Measurements from ENCODE around the gene NFIA.

NFIA gene

DNA sequence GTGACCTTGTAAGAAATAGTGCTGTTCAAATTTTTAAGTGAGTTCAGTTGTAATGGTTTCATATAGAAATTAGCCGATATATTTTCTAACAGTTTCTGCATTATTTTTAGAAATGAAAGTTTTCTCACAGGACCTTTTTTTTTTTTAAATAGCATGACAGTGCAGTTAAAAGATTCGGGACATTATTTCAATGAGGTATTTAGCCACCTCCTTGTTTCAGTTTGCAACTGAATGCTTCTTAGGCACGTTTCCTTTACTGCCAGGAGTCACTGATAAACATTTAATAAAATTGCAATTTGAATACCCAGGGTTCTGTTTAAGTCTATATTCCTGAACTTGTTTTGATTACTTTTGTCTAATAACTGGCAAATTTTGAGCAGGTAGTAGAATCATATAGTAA is 337.9 kb downstream of the NFIA start:
- DNase-seq (ENCODE audit: low read depth in 4 of 4, low spot score in 1 of 4), result no peak

GRCh38 chr1:61420909-61421835 is 338.8 kb downstream of the NFIA start:
- no peak for DNase-seq (ENCODE audit: low read depth in 4 of 4, low spot score in 1 of 4)

DNA sequence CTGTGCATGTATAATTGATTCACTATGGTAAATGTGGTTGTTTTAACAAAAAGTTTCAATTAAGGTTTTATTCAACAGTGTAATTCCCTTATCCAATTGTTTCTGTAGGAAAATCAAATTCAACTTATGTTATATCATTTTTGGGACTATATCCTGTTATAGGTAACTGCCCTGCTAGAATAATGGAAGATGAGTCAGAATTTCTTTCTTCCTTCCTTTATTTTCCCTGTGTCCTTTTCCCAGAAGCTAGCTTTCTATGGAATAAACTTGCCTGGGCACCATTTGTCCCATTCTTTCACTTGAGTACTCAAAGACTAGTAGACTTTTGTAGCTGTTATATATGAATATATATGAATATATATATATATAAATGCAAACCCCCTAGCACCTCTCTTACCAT is 341.3 kb downstream of the NFIA start:
- DNase-seq (ENCODE audit: low read depth in 4 of 4, low spot score in 1 of 4), result no peak

GRCh38 chr1:61424382-61424781 is 342.0 kb downstream of the NFIA start:
- no peak for DNase-seq (ENCODE audit: low read depth in 4 of 4, low spot score in 1 of 4)

DNA sequence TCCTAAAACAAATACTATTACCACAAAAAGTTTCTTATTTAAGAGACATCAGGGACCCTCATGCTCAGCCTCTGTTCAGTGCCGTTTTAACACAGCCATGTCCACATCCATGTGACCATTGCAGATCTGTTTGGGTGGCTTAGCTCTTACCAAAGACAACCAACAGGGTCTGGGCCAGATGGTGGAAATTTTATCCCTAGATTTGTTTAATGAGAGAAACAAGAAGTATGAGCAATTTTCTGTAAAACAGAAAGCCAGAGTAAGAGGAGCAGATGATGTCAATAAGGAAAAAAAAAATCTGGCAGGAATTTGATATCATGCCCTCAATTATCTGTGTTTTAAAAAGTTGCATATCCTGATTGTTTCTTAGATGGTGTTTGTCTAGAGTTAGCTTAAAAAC is 342.7 kb downstream of the NFIA start:
- DNase-seq (ENCODE audit: low read depth in 4 of 4, low spot score in 1 of 4), result no peak

- no peak for DNase-seq (ENCODE audit: low read depth in 4 of 4, low spot score in 1 of 4)
Measured at GRCh38 chr1:61426254-61426653, 343.9 kb downstream of the NFIA start.

DNA sequence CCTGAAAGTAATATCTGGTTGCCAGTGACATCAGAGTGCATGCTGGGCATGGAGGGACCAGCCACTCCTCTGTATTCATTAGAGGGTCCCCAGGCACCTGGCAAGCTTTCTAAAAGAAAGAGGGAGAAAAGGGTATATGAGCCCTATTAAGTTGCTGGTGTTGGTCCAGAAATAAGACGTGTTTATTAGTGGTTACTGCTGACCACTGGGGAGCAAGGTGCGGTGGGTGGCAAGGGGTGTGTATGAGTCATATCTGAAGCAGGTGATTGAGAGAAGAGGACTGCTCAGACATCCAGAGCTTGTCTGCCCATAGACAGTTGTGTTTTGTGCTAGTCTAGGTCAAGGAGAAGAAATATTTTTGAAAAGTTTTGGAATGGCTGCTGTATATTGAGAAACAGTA is 344.5 kb downstream of the NFIA start:
- no peak for DNase-seq (ENCODE audit: low read depth in 4 of 4, low spot score in 1 of 4)

- no peak for DNase-seq (ENCODE audit: low read depth in 4 of 4, low spot score in 1 of 4)
Measured at GRCh38 chr1:61427510-61427909, 345.1 kb downstream of the NFIA start.

DNA sequence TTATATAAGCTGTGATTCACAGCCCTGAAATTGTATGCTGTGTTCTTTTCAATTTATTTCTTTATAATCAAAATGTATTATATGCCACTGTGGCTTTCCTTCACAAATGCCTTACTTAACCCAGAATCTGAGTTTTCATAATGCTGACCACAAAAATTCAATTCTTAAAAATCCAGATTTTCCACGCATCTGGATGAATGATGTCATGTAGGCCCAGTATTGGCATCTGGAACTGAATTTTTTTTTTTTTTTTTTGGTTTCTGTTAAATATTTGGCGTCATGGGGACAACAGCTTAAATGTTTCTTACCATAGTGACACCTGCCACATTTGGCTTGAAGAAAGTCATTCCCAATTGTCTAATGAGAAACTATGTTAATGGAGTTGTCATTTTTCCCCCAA is 345.8 kb downstream of the NFIA start:
- DNase-seq (ENCODE audit: low read depth in 4 of 4, low spot score in 1 of 4), result no peak

- no peak for DNase-seq (ENCODE audit: low read depth in 4 of 4, low spot score in 1 of 4)
Measured at GRCh38 chr1:61432616-61433388, 350.4 kb downstream of the NFIA start.

- no peak for DNase-seq (ENCODE audit: low read depth in 4 of 4, low spot score in 1 of 4)
Measured at GRCh38 chr1:61433646-61434045, 351.3 kb downstream of the NFIA start.

- no peak for DNase-seq (ENCODE audit: low read depth in 4 of 4, low spot score in 1 of 4)
Measured at GRCh38 chr1:61434276-61434675, 351.9 kb downstream of the NFIA start.

- no peak for DNase-seq (ENCODE audit: low read depth in 4 of 4, low spot score in 1 of 4)
Measured at GRCh38 chr1:61435226-61435625, 352.9 kb downstream of the NFIA start.

GRCh38 chr1:61436016-61436415 is 353.7 kb downstream of the NFIA start:
- DNase-seq (ENCODE audit: low read depth in 4 of 4, low spot score in 1 of 4), result no peak

DNA sequence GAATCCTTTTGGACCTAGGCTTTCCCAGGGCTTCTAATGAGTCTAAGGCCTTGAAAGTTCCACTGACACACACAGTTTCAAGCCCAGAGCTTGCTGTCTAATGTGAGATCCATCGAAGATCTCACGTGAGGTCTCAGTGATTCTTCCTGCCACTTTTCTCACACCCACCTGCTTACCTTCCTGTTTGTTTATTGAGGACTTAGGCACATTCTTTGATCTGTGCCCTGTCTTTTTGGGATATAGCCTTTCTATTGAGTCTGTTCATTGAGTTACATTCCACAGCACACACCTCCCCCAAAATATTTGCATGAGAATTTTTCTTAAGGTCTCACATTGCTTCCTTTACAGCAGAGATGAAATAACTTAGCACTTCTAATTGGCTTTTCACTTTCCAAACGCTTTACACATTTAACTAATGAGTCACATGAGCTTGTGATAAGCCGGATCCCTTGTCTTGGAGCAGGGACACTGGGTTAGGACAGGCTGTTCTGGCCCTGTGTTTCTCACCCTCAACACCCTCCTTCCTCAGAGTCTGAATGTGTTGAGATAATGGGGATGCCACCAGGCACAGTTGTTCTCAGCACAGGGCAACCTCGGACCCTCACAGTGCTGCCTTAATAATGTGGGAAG is 354.2 kb downstream of the NFIA start:
- DNase-seq (ENCODE audit: low read depth in 4 of 4, low spot score in 1 of 4), result no peak

DNA sequence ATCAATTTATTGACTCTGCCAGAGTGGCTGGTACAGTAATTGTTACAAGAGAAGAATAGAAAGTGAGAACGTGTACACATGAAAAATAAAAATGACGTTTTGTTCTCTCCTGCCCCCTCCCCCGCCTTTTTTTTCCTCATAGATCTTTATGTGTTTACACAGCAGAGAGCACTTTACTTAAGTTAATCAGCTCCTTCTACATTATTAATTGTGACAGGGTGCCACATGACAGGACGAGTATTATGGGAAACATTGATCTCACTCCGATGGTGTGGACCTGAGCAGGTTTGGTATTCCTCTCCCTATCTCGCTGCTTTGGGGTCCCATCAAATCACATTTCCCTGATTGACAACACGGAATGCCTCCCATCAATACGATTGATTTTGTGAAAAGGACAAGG is 356.9 kb downstream of the NFIA start:
- DNase-seq (ENCODE audit: low read depth in 4 of 4, low spot score in 1 of 4), result no peak

- DNase-seq (ENCODE audit: low read depth in 4 of 4, low spot score in 1 of 4), result no peak
Measured at GRCh38 chr1:61441723-61442262, 359.4 kb downstream of the NFIA start.

- DNase-seq (ENCODE audit: low read depth in 4 of 4, low spot score in 1 of 4), result no peak
Measured at GRCh38 chr1:61442544-61442943, 360.2 kb downstream of the NFIA start.

DNA sequence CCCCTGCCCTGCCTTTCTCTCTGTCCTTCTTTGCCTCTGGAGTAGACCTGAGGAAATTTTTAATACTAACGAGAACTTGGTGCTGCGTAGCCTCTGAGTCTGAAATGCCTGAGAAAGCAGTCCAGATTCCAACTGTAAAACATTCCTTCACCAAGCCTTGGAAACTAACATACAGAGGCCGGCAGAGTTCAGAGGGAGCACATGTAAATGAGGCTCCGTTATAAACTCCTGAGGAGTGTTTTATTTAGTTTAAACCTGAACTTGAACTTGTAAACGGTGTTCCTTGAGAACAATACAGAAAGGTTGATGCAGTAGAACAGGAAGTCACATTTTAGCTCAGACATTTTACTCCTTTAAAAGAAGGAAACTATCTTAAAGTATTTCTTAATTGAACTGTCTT is 361.9 kb downstream of the NFIA start:
- DNase-seq (ENCODE audit: low read depth in 4 of 4, low spot score in 1 of 4), result no peak

DNA sequence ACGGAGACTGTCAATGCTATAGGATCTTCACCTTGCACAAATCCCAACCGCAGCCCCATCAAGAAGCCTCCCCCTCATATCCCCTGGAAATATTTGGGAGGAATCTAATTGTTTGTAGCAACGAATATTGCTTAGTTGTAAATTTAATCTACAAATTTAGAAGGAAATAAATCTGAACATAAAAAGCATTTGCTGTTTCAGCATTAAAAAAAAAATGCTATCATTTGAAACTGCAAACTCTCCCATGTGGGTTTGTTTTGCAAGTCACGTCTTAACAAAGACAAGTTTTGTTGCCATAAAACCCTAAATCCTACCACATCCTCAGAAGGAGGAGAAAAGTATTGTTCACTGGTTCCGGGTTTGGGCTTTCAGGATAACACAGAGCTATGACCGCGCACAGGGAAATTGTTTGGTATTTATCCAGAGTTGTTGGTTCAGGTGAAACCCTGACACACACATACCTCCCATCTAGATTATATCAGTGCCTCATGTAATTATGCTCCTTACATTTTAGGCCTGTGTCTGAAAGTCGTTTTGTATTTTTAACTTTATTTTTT is 363.0 kb downstream of the NFIA start:
- DNase-seq (ENCODE audit: low read depth in 4 of 4, low spot score in 1 of 4), result no peak

DNA sequence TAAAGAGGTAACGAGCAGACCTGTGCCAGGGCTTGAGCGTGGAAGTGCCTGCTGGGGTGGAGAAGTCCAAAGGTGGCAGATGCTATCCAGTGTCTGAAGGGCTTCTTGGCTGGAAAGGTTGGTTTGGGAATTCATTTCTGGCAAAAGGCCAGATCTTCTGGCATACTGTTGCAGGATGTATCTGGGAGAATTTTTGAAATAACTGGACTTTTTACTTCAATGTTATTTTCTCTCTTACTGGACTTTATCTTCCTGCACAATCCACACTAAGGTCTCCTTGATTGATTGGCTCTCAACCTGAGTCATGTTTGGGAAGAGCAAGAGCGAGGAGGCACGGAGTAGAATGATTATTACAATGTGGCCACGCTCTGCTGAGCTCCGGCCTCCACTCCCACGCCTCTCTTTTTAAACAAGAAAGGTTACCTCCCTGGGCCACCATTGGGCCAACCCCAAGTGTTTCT is 364.2 kb downstream of the NFIA start:
- DNase-seq (ENCODE audit: low read depth in 4 of 4, low spot score in 1 of 4), result no peak
